Karpas-422 (cell line): ENCODE data around the gene SLF2. TPM values are rescaled to one million over a fixed set of nuclear protein-coding genes. Genes with fewer than 3 reads are reported as not detected.

Experiments used
- DNase-seq: peaks from one replicate; pipeline ENCODE4 v3.0.0-alpha.2; 2015
- H2AFZ ChIP-seq: fragments of 200-600 bp; sonication (generic); 2 replicates; pipeline ENCODE4 v1.6.1; 2014; ENCODE audit warnings: antibody characterized with exemption, low read length, mixed read lengths
- H3K27ac ChIP-seq: fragments of 200-600 bp; sonication (generic); 2 replicates; pipeline ENCODE4 v1.5.1; 2014; ENCODE audit warnings: mild to moderate bottlenecking, low read length, moderate library complexity
- H3K27me3 ChIP-seq: fragments of 200-600 bp; sonication (generic); 2 replicates; pipeline ENCODE4 v1.6.1; 2014; ENCODE audit warnings: low read length, mixed read lengths
- H3K36me3 ChIP-seq: fragments of 200-600 bp; sonication (generic); 2 replicates; pipeline ENCODE4 v1.6.1; 2014; ENCODE audit warnings: low read length, mixed read lengths; ENCODE audit not compliant: insufficient read depth
- H3K4me1 ChIP-seq: fragments of 200-600 bp; sonication (generic); 2 replicates; pipeline ENCODE4 v1.6.1; 2014; ENCODE audit warnings: mild to moderate bottlenecking, low read length, mixed read lengths
- H3K4me2 ChIP-seq: fragments of 200-600 bp; sonication (generic); 2 replicates; pipeline ENCODE4 v1.6.1; 2014; ENCODE audit warnings: low read length, low read depth, mild to moderate bottlenecking; ENCODE audit not compliant: poor library complexity, severe bottlenecking
- H3K4me3 ChIP-seq: fragments of 200-600 bp; sonication (generic); 2 replicates; pipeline ENCODE4 v1.5.1; 2014; ENCODE audit warnings: mild to moderate bottlenecking, antibody characterized with exemption, low read length, mixed read lengths
- H3K79me2 ChIP-seq: fragments of 200-600 bp; sonication (generic); 2 replicates; pipeline ENCODE4 v1.6.1; 2014; ENCODE audit warnings: mild to moderate bottlenecking, low read length, mixed read lengths
- H3K9ac ChIP-seq: fragments of 200-600 bp; sonication (generic); 2 replicates; pipeline ENCODE4 v1.6.0; 2014; ENCODE audit warnings: low read length
- H3K9me2 ChIP-seq: fragments of 200-600 bp; sonication (generic), shearing (Covaris generic); replicated peaks from 2 replicates; pipeline ENCODE4 v1.6.0; 2014; ENCODE audit warnings: mild to moderate bottlenecking, low read length, moderate library complexity; ENCODE audit not compliant: insufficient read depth
- H3K9me3 ChIP-seq: fragments of 300-700, 200-600 bp; sonication (generic); 2 replicates; pipeline ENCODE4 v1.6.1; 2014; ENCODE audit warnings: low read length, mixed read lengths
- H4K20me1 ChIP-seq: fragments of 200-600 bp; sonication (generic); 2 replicates; pipeline ENCODE4 v1.6.1; 2014; ENCODE audit warnings: mild to moderate bottlenecking, antibody characterized with exemption, low read length, low read depth; ENCODE audit not compliant: insufficient read depth
- total RNA-seq: library from RNA; depleted of rRNA; stranded (reverse); fragments of >200 nt; shearing (Covaris generic); gene quantifications from 2 replicates; pipeline ENCODE4 v1.2.3, GENCODE V29; 2014; ENCODE audit warnings: low replicate concordance

The SLF2 gene
- total RNA-seq, 1 experiment from 2014 or later: 52.4 TPM

DNA sequence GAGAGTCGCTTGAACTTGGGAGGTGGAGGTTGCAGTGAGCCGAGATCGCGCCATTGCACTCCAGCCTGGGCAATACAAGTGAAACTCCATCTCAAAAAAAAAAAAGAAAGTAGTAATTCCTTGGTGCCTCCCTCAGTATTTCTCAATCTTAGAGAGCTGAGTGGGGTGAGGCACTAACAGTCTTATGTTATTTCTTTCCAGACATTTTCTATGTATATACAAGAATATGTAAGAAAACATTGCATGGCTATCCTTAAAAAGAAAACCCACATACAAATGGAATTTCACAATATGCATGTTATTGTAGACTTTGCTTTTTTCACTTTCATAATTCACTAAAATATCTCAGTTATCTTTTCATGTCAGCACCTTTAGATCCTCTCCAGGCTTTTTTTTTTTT is 13.6 kb upstream of the SLF2 start:
- Histone ChIP-seq H4K20me1 (no peaks in the 10 kb centered on the region), H3K9me2 (no peaks in the 10 kb centered on the region), H2AFZ (no peak overlapping the region), H3K4me3 (no peak overlapping the region), H3K4me1 (peaks cover 27% of the 10 kb centered on the region), H3K27ac (no peak overlapping the region), H3K36me3 (no peaks in the 10 kb centered on the region), H3K27me3 (no peaks in the 10 kb centered on the region), H3K4me2 (no peak overlapping the region), H3K79me2 (no peaks in the 10 kb centered on the region), H3K9ac (no peak overlapping the region), H3K9me3 (no peaks in the 10 kb centered on the region)
- DNase-seq: no peak

- Histone ChIP-seq H2AFZ (no peak overlapping the region), H3K27ac (no peak overlapping the region), H3K27me3 (no peaks in the 10 kb centered on the region), H3K9ac (no peak overlapping the region), H3K4me2 (no peak overlapping the region), H3K36me3 (no peaks in the 10 kb centered on the region), H4K20me1 (no peaks in the 10 kb centered on the region), H3K4me3 (no peak overlapping the region), H3K79me2 (no peaks in the 10 kb centered on the region), H3K4me1 (peaks cover 18% of the 10 kb centered on the region), H3K9me2 (no peaks in the 10 kb centered on the region), H3K9me3 (no peaks in the 10 kb centered on the region)
- no peak for DNase-seq
Measured at GRCh38 chr10:100901051-100901450, 11.7 kb upstream of the SLF2 start.

DNA sequence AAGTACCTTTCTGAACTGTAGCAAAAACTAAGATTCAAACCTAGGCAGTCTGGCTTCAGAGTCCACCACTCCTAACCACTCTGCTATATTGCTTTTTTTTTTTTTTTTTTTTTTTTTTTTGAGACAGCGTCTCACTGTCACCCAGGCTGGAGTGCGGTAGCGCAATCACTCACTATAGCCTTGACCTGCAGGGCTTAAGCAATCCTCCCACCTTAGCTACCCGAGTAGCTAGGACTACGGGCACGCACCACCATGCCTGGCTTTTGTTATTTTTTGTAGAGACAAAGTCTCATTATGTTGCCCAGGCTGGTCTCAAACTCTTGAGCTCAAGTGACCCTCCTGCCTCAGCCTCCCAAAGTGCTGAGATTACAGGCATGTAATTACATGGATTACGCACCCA is 10.1 kb upstream of the SLF2 start:
- DNase-seq: no peak

DNA sequence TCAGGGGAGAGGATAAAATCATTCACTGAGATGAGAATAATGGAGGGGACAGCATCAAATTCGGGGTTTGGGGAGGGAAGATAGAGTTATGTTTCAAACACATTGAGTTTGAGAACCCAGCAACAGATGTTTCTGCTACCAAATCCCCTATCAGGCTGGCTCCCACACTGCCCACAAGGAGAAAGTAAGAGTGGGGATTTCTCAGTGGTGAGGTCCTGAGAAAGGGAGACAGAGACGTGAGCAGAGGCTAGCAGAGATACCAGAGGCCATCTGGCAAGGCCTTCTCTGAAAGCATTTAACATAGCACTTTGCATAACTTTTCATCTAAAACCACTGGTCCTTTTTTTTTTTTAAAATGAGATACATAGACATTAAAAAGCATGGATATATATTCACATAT is 7.8 kb upstream of the SLF2 start:
- no peaks in the 10 kb centered on the region for H3K27me3 ChIP-seq

More for the DNA sequence above, 10.1 kb upstream of the SLF2 start:
- Histone ChIP-seq H3K27me3 (no peaks in the 10 kb centered on the region), H3K36me3 (no peaks in the 10 kb centered on the region), H3K4me3 (no peak overlapping the region), H3K9ac (no peak overlapping the region), H3K27ac (no peak overlapping the region), H4K20me1 (no peaks in the 10 kb centered on the region), H2AFZ (no peak overlapping the region), H3K4me1 (peaks cover 21% of the 10 kb centered on the region), H3K4me2 (no peak overlapping the region), H3K9me3 (no peaks in the 10 kb centered on the region), H3K9me2 (no peaks in the 10 kb centered on the region), H3K79me2 (no peaks in the 10 kb centered on the region)

DNA sequence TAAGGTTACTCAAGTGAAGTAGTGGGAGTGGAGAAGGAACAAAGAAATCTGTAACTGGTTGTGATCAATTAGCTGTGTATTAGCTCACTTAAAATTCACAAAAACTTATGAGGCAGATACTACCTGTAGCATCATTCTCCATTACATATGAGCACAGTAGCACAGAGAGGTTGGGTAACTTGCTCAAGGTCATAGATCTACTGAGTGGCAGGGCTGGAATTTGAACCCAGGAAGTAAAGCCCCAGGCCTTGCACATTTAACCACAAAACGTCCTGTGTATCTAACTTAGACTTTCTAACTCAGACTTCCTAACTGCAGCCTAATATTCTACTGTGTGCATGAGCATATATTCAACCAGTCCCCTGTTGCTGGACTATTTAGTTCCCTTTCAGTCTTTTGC is 5.6 kb upstream of the SLF2 start:
- Histone ChIP-seq H4K20me1 (no peaks in the 10 kb centered on the region), H3K9me3 (no peaks in the 10 kb centered on the region), H3K4me3 (peak overlapping the region; percentile 42; the same call in 1 of the 2 replicates), H3K79me2 (no peaks in the 10 kb centered on the region), H3K9ac (0 out of 2 replicates have a peak overlapping the region, but pooled peaks have one; percentile 20), H3K27me3 (no peaks in the 10 kb centered on the region), H2AFZ (peak overlapping the region; percentile 62; the same call in 1 of the 2 replicates), H3K27ac (peak overlapping the region; percentile 44), H3K9me2 (no peaks in the 10 kb centered on the region), H3K36me3 (no peaks in the 10 kb centered on the region), H3K4me1 (peaks cover 39% of the 10 kb centered on the region), H3K4me2 (peak overlapping the region; percentile 60)
- DNase-seq: peak; percentile 46

More for the DNA sequence above, 7.8 kb upstream of the SLF2 start:
- Histone ChIP-seq H3K9me2 (no peaks in the 10 kb centered on the region), H3K79me2 (no peaks in the 10 kb centered on the region), H3K9ac (no peak overlapping the region), H3K27ac (no peak overlapping the region), H3K4me1 (peaks cover 32% of the 10 kb centered on the region), H3K36me3 (no peaks in the 10 kb centered on the region), H3K4me3 (no peak overlapping the region), H2AFZ (0 out of 2 replicates have a peak overlapping the region, but pooled peaks have one; percentile 9), H4K20me1 (no peaks in the 10 kb centered on the region), H3K4me2 (no peak overlapping the region), H3K9me3 (no peaks in the 10 kb centered on the region)
- no peak for DNase-seq

DNA sequence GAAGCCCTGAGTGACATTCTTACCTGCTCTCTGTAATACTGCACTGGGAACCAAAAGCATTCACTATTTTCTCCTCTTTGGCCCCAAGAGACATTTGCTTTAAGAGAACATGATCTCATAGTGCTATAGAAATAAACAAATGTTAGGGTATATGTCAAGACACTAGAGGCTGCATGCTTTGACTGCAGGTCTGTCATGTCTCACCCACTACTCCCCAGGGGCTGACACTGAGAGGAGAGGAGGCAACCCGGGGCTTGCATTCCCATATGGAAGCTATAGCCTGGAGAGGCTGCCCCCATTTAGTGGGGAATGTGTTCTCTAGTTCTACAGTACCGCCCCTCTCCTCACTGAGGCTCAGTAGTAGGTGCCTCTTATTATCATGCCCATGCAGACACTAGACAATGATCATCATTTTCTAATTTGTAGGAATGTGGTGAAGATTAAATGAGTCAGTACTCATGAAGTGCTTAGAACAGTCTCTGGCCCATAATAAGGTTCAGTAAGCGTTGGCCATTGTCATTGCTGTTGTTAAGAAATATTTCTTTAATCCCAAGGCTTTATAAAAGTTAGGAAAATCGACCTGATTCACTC is 4.9 kb upstream of the SLF2 start:
- no peaks in the 10 kb centered on the region for H3K9me2 ChIP-seq
- H3K27ac ChIP-seq: peak overlapping the region; percentile 44
- no peaks in the 10 kb centered on the region for H3K36me3 ChIP-seq
- peak overlapping the region; percentile 60 for H3K4me2 ChIP-seq
- H3K4me3 ChIP-seq: peak overlapping the region; percentile 42; the same call in 1 of the 2 replicates
- H3K9ac ChIP-seq: no peak overlapping the region
- peak overlapping the region; percentile 62; the same call in 1 of the 2 replicates for H2AFZ ChIP-seq
- no peaks in the 10 kb centered on the region for H3K27me3 ChIP-seq
- no peaks in the 10 kb centered on the region for H4K20me1 ChIP-seq
- peak; percentile 69 for DNase-seq
- peaks cover 42% of the 10 kb centered on the region for H3K4me1 ChIP-seq
- no peaks in the 10 kb centered on the region for H3K9me3 ChIP-seq
- H3K79me2 ChIP-seq: no peaks in the 10 kb centered on the region

DNA sequence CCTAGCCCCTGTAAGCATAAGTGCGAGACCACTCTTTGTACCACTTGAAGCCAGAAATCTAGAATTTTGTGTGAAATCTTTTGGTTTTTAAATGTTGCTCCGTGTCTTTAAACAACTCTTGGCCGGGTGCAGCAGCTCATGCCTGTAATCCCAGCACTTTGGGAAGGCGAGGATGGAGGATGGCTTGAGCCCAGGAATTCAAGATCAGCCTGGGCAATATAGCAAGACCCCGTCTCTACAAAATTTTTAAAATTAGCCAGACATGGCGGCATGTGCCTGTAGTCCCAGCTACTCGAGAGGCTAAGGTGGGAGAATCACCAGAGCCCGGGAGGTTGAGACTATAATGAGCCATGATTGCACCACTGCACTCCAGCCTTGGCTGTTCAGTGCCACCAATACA is 4.4 kb upstream of the SLF2 start:
- Histone ChIP-seq H3K79me2 (peaks cover 3% of the 10 kb centered on the region), H3K9me3 (no peaks in the 10 kb centered on the region), H2AFZ (0 out of 2 replicates have a peak overlapping the region, but pooled peaks have one; percentile 62), H3K36me3 (no peaks in the 10 kb centered on the region), H3K4me1 (peaks cover 42% of the 10 kb centered on the region), H4K20me1 (peaks cover 2% of the 10 kb centered on the region; the same call in 1 of the 2 replicates), H3K9me2 (no peaks in the 10 kb centered on the region), H3K4me2 (peak overlapping the region; percentile 60), H3K9ac (no peak overlapping the region), H3K4me3 (no peak overlapping the region), H3K27me3 (no peaks in the 10 kb centered on the region), H3K27ac (no peak overlapping the region)
- DNase-seq: no peak

- DNase-seq: no peak
- Histone ChIP-seq H3K79me2 (peaks cover 16% of the 10 kb centered on the region), H3K9me2 (no peaks in the 10 kb centered on the region), H3K27me3 (no peaks in the 10 kb centered on the region), H4K20me1 (peaks cover 5% of the 10 kb centered on the region; the same call in 1 of the 2 replicates), H3K4me2 (no peak overlapping the region), H3K36me3 (peaks cover 4% of the 10 kb centered on the region; the same call in 1 of the 2 replicates), H3K9me3 (no peaks in the 10 kb centered on the region), H2AFZ (0 out of 2 replicates have a peak overlapping the region, but pooled peaks have one; percentile 13), H3K27ac (no peak overlapping the region), H3K4me3 (no peak overlapping the region), H3K9ac (no peak overlapping the region), H3K4me1 (peaks cover 53% of the 10 kb centered on the region)
Measured at GRCh38 chr10:100909501-100910263, 3.1 kb upstream of the SLF2 start.
